Common myeloid progenitor, CD34-positive (primary cell): Measurements from ENCODE around the gene GALNT9.
A peak's percentile ranks its signal among the peaks of the same experiment; 100 is the strongest.
"Not testable (repeated sequence)": the region's sequence is repeated elsewhere in the genome, so short reads cannot be mapped to it uniquely, and the experiment has no call there.

Experiments used
- CTCF ChIA-PET: fragments of 350-600 bp; sonication (Branson Sonifier 250); formaldehyde crosslinking; loops from one replicate; lab custom pipeline; 2021; ENCODE audit warnings: antibody characterized with exemption; lab: Charles Lee
- POLR2A ChIA-PET: fragments of 350-600 bp; sonication (Branson Sonifier 250); formaldehyde crosslinking; loops from one replicate; lab custom pipeline; 2021; ENCODE audit warnings: antibody characterized with exemption; lab: Charles Lee
- DNase-seq, 3 donors: peaks; one replicate each; pipeline versions ENCODE4 v3.0.0 to v3.0.0-alpha.2; 2013
- H3K27ac ChIP-seq, 2 experiments: 1 replicate in 1 of 2; 2 replicates in 1 of 2; pipeline ENCODE4 v1.7.0; 2013; ENCODE audit warnings: inconsistent platforms in 2 of 2, low read length in 2 of 2, mild to moderate bottlenecking in 2 of 2, low read depth in 1 of 2, moderate library complexity in 1 of 2; ENCODE audit not compliant: severe bottlenecking in 2 of 2, insufficient read depth in 1 of 2, poor library complexity in 1 of 2
- H3K27me3 ChIP-seq, 5 experiments: replicated peaks in 2 of 5; 1 replicate in 3 of 5; 2 replicates in 2 of 5; pipeline versions ENCODE4 v1.6.1 to v1.7.0; 2013; ENCODE audit warnings: low read length in 4 of 5, mild to moderate bottlenecking in 2 of 5, moderate library complexity in 2 of 5, inconsistent platforms in 1 of 5; ENCODE audit not compliant: insufficient read depth in 5 of 5, control insufficient read depth in 4 of 5
- H3K36me3 ChIP-seq, 4 experiments: 1 replicate in 2 of 4; 2 replicates in 2 of 4; pipeline versions ENCODE4 v1.6.1 to v1.7.0; 2013; ENCODE audit warnings: low read length in 3 of 4, control low read depth in 1 of 4, mild to moderate bottlenecking in 1 of 4; ENCODE audit not compliant: control insufficient read depth in 4 of 4, insufficient read depth in 4 of 4
- H3K4me1 ChIP-seq, 4 experiments: 1 replicate in 3 of 4; 2 replicates in 1 of 4; pipeline versions ENCODE4 v1.6.1 to v1.7.1; 2013; ENCODE audit warnings: low read length in 3 of 4, mild to moderate bottlenecking in 3 of 4, control low read depth in 1 of 4, inconsistent platforms in 1 of 4, moderate library complexity in 1 of 4; ENCODE audit not compliant: control insufficient read depth in 4 of 4, insufficient read depth in 4 of 4; ENCODE audit errors: control extremely low read depth in 1 of 4
- H3K4me3 ChIP-seq, 7 experiments: 1 replicate in 4 of 7; 2 replicates in 3 of 7; pipeline versions ENCODE4 v1.5.1 to v1.7.0; 2013; ENCODE audit warnings: mild to moderate bottlenecking in 7 of 7, low read length in 6 of 7, moderate library complexity in 6 of 7, inconsistent platforms in 2 of 7, low read depth in 2 of 7, control low read depth in 1 of 7; ENCODE audit not compliant: insufficient read depth in 4 of 7, control insufficient read depth in 1 of 7; ENCODE audit errors: extremely low read depth in 1 of 7
- H3K9me3 ChIP-seq, 5 experiments: 1 replicate in 4 of 5; 2 replicates in 1 of 5; pipeline versions ENCODE4 v1.6.1 to v1.7.1; 2013; ENCODE audit warnings: low read length in 4 of 5, mild to moderate bottlenecking in 2 of 5, inconsistent platforms in 1 of 5, low read depth in 1 of 5, moderate library complexity in 1 of 5; ENCODE audit not compliant: control insufficient read depth in 4 of 5, insufficient read depth in 2 of 5; ENCODE audit errors: control extremely low read depth in 1 of 5
- WGBS: methylation state at CpG from one replicate; pipeline ENCODE4 v1.1.5; 2013; ENCODE audit not compliant: insufficient coverage; 5-methylcytosine and 5-hydroxymethylcytosine counted together

Gene GALNT9

DNA sequence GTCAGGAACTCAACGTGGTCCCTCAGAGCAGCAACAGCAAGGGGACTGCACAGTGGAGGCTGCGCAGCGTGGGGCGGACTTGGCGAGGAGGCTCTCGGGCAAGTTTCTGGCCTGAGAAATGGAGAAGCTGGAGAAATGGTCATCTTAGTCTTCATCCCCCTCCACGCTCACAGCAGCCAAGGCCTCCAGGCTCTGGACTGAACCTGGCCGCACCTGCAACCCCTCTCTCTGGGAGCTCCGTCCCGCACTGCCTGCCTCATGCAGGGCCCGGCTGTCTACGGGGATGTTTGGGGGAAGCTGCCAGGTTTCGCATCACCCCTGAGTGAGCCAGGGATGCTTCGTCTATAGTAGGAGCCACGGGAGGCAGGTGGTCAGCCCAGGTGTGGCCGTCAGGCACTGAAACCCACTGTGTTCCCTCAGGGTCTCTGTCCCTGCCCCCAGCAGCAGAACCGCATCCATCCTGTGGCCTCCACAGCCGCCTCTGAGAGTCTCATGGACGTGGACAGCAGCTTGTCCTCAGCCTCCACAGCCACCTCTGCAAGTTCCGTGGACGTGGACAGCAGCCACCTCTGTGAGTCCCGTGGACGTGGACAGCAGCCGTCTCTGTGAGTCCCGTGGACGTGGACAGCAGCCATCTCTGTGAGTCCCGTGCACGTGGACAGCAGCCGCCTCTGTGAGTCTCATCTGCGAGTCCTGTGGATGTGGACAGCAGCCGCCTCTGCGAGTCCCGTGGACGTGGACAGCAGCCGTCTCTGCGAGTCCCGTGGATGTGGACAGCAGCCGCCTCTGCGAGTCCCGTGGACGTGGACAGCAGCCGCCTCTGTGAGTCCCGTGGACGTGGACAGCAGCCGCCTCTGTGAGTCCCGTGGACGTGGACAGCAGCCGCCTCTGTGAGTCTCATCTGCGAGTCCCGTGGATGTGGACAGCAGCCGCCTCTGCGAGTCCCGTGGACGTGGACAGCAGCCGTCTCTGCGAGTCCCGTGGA is 29.1 kb upstream of the GALNT9 start:
- CTCF ChIA-PET, H3K4me3 ChIP-seq, H3K4me1 ChIP-seq, DNase-seq, POLR2A ChIA-PET, H3K27ac ChIP-seq, H3K36me3 ChIP-seq, H3K9me3 ChIP-seq: not testable (repeated sequence)
- peaks cover 0 to 40% (median 5%) of the 10 kb centered on the region in 5 experiments for H3K27me3 ChIP-seq
- WGBS: 95% methylated on average over 26 of the region's 57 CpGs

DNA sequence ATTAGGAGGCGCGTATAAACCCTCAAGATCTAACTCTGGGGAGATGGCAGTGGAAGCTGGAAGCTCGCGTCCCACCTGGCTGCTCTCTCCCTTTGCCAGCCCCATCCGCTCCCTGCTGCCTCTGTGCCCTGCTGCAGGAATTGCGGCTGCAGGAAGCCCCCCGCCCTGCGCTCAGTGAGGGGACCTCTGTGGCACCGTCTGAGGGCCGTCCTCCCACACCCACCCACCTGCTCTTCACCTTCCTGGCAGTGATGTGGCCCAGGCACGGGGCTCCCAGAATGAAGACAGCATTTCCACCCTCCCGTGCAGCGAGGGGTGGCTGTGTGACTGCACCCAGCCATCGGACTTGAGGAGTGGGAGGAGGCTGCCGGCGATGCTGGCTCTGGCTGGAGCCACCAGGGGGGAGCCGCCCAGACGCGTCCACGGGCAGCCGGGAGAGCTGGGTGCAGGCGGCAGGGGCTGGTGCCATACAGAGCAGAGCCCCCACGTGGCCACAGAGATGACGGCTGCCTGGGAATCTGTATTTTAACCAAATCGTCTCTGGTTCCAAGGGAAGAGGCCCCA is 28.3 kb upstream of the GALNT9 start:
- no peaks in the 10 kb centered on the region for H3K36me3 ChIP-seq
- H3K27me3 ChIP-seq: peaks cover 0 to 44% (median 5%) of the 10 kb centered on the region in 5 experiments
- POLR2A ChIA-PET: no interaction called here
- H3K4me1 ChIP-seq: peaks cover 0 to 5% (median 4%) of the 10 kb centered on the region in 4 experiments
- DNase-seq: no peak
- H3K4me3 ChIP-seq: no peak overlapping the region
- peaks cover 0 to 8% (median 2%) of the 10 kb centered on the region in 5 experiments for H3K9me3 ChIP-seq
- H3K27ac ChIP-seq: no peak overlapping the region
- CTCF ChIA-PET: no interaction called here
- 94% methylated on average over 21 of the region's 25 CpGs for WGBS

DNA sequence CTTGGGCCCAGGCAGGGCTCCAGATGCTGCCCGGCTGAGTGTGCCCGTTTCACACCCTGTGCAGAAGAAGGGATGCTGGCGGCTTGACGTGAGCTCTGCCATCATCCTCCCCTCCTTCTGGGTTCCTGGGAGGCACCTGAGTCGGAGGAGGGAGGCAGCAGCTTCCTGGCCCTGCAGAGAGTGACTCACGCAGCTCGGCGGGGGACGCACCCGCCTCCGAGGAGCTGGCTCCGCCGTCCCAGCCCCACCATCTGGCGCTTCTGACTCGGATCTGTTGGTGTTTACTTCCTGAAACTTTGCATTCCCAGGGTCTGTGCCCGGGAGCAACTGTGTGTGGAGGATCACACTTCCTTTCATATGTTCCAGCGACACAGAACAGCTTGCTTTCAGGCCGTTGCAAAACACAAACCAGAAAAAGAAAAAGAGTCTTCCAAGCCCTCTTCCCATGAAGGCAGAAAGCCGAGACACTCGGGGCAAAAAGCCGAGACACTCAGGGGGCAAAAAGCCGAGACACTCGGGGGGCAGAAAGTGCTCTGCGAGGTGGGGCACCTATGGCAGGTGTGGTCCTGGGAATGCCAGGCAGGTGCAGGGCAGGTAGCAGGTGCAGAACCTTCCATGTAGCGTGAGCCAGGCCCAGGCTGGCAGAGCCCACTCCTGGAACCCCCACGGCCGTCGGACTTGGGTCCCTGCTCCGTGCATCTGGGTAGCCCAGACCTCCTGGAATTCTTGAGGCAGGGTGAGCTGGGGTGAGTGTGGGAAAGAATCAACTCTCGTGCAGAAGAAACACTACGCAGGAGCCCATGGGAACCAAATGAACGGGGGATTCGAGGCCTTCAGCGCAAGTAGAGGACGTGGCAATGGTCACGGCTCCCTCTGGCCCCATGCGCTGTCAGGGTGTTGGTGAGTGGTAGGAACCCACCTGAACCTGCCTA is 27.6 kb upstream of the GALNT9 start:
- Histone ChIP-seq H3K4me3 (peak overlapping the region in 2 of 7 experiments; percentile 16 to 25), H3K27ac (no peak overlapping the region), H3K27me3 (peaks cover 0 to 47% (median 5%) of the 10 kb centered on the region in 5 experiments), H3K9me3 (peaks cover 0 to 8% (median 2%) of the 10 kb centered on the region in 5 experiments), H3K4me1 (peaks cover 0 to 5% (median 4%) of the 10 kb centered on the region in 4 experiments), H3K36me3 (no peaks in the 10 kb centered on the region)
- ChIA-PET POLR2A (no interaction called here), CTCF (interaction anchor here (1.1 to 1.5 kb wide), 2 partner anchors 12 to 49 kb away, joined by 3 read pairs; no protein-coding TSS in a partner anchor)
- 59% methylated on average over 32 of the region's 37 CpGs for WGBS
- DNase-seq: peak in 2 of 3 donors; percentile 55 to 57

DNA sequence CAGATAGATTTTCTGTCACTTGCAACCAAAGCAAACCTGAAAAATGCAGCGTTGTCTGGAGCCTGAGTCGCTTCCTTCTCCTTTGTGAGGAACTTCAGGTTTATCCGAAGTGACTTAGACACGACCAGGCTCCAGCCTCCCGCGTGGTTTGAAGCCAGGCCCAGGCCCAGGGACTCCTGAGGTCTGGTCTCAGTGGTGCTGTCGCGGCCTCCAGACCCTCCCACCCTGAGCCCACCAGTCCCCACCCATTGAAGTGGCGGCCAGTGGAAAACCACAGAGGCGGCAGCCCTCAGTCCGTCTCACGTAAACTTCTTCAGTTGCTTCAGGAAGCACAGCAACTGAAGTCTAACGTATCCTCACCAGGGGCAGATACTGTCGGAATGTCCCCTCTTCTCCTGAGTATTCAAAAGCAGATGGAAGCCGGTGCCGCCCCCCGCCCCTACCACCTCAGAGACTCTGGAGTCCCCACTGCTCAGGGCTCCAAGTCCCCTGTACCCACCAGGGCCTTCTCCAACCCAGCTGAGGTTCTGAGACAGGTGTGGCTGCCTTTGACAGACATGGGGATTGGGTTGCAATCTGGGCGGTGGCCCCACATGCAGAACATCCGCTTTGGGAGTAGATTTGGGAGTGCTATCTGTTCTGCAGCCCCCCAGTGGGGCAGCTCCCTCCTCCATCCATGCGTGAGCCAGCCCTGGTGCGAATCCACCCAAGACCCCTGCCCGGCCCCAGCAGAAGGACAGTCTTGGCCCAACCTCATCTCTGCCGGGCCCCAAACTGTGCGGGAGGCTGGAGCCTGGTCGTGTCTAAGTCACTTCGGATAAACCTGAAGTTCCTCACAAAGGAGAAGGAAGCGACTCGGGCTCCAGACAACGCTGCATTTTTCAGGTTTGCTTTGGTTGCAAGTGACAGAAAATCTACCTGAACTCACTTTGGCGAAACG is 26.6 kb upstream of the GALNT9 start:
- Histone ChIP-seq H3K4me1 (peaks cover 0 to 5% (median 4%) of the 10 kb centered on the region in 4 experiments), H3K9me3 (peaks cover 0 to 8% (median 2%) of the 10 kb centered on the region in 5 experiments), H3K4me3 (no peak overlapping the region), H3K36me3 (no peaks in the 10 kb centered on the region), H3K27me3 (peaks cover 0 to 51% (median 5%) of the 10 kb centered on the region in 5 experiments), H3K27ac (no peak overlapping the region)
- ChIA-PET POLR2A (no interaction called here), CTCF (interaction anchor here (1.1 to 1.8 kb wide), 3 partner anchors 13 to 50 kb away, joined by 3 to 6 read pairs (median 3); no protein-coding TSS in a partner anchor)
- no peak for DNase-seq
- 79% methylated on average over 27 of the region's 31 CpGs for WGBS

DNA sequence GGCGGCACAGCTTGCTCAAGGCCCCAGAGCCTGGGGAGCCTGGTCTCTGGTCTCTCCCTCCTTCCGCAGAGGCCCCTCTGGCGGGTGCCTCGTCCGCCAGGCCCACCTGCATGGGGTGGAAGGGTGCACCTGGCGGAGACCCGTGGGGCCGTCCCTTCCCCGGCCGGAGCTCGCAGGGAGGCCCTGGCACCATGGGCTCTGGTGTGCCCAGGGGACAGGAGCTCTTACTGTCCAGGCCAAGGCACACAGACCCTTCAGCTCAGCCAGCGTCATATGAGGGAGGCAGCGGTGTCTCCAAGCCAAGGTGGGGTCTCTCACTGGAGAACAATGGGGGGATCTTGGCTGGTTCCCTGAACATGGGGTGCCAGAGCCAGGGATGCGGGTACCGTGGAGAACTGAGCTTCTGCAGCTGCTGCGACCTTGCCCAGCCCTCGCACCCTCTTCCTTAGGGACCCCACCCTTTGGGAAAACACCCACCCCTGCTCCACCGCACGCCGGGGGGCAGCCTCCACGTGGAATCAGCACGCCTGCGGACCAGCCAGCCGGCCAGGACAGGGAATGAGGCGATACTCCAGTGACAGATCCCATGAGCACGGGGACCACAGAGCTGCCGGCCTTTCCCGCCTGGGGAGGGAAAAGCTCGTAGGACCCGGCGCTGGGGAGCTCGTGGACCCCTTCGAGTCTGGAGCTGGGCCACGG is 25.7 kb upstream of the GALNT9 start:
- CTCF ChIA-PET: interaction anchor here (1.8 kb wide), 1 partner anchor 12 kb away, joined by 6 read pairs; no protein-coding TSS in a partner anchor
- no peaks in the 10 kb centered on the region for H3K36me3 ChIP-seq
- WGBS: 92% methylated on average over 30 of the region's 34 CpGs
- H3K4me3 ChIP-seq: no peak overlapping the region
- DNase-seq: no peak
- peaks cover 0 to 51% (median 5%) of the 10 kb centered on the region in 5 experiments for H3K27me3 ChIP-seq
- H3K9me3 ChIP-seq: peaks cover 0 to 8% (median 2%) of the 10 kb centered on the region in 5 experiments
- peaks cover 0 to 5% (median 4%) of the 10 kb centered on the region in 4 experiments for H3K4me1 ChIP-seq
- H3K27ac ChIP-seq: no peak overlapping the region
- POLR2A ChIA-PET: no interaction called here
